Activated naive CD4-positive, alpha-beta T cell treated with anti-CD3 and anti-CD28 coated beads, Interleukin-2, amount 50 U/mL, for 72 hours (primary cell): Measurements from ENCODE around the gene ATP2A2. TPM values are rescaled to one million over a fixed set of nuclear protein-coding genes. Genes with fewer than 3 reads are reported as not detected.
"Not testable (repeated sequence)": the region's sequence is repeated elsewhere in the genome, so short reads cannot be mapped to it uniquely, and the experiment has no call there.

ENCODE experiments used
- ATAC-seq, 2 donors: fragments of 150-1000 bp; cut with Tn5 transposase; 2 replicates each; pipeline ENCODE4 v1.10.0; 2021; ENCODE audit warnings: mild to moderate bottlenecking in 2 of 2, moderate library complexity in 2 of 2
- DNase-seq, 2 donors: peaks; one replicate each; pipeline ENCODE4 v3.0.0; 2021 to 2022; ENCODE audit warnings: low spot score in 2 of 2
- H3K27ac Mint-ChIP-seq, 2 donors: one replicate each; pipeline ENCODE4 v1.8.0; 2022; ENCODE audit warnings: mild to moderate bottlenecking in 2 of 2, mixed read lengths in 2 of 2
- H3K36me3 Mint-ChIP-seq, 2 donors: one replicate each; pipeline ENCODE4 v1.8.0; 2022; ENCODE audit warnings: mixed read lengths in 2 of 2
- H3K9me3 Mint-ChIP-seq, 2 donors: one replicate each; pipeline ENCODE4 v1.8.0; 2022; ENCODE audit warnings: mixed read lengths in 2 of 2
- total RNA-seq, 2 donors: library from RNA; stranded (reverse); gene quantifications; one replicate each; pipeline ENCODE4 v1.2.3, GENCODE V29; 2022

The ATP2A2 gene
- total RNA-seq, 2 donors from 2014 or later: 121 to 132 TPM

DNA sequence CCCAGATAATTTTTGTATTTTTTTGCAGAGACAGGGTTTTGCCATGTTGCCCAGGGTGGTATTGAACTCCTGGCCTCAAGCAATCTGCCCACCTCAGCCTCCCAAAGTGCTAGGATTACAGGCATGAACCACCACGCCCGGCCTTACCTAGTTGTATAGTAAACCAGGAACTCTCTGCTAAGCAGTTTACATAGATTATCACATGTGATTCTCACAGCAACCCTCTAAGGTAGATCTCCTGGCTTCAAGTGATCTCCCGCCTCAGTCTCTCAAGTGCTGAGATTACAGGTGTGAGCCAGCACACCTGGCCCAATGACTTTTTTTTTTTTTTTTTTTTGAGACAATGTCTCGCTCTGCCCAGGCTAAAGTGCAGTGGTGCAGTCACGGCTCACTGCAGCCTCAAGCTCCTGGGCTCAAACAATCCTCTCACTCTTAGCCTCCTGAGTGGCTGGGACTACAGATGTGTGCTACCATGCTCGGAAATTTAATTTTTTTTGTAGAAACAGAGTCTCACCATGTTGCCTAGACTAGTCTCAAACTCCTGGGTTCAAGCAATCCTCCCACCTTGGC lies 26.0 kb upstream of the ATP2A2 start:
- Mint-ChIP-seq H3K27ac (no peak overlapping the region), H3K9me3 (no peaks in the 10 kb centered on the region), H3K36me3 (no peaks in the 10 kb centered on the region)
- DNase-seq (no peak), ATAC-seq (no peak)

DNA sequence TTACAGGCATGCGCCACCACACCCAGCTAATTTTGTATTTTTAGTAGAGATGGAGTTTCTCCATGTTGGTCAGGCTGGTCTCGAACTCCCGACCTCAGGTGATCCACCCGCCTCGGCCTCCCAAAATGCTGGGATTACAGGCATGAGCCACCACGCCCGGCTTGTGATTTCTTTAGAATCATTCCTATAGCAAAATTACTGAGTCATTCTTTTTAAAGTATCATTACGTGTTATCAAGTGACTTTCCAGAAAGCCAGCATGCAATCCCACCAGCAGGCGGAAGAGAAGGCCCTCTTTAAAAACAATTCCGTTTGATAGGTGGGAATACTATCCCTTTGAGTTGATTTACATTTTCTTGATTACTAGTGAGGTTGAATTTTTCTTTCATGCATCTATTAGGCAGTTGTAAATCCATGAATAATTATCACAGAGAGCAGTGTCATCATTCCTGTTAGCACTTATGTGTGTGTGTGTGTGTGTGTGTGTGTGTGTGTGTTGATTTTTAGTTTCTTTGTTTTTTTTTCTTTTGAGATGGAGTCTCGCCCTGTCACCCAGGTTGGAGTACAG lies 25.1 kb upstream of the ATP2A2 start:
- not testable (repeated sequence) for H3K9me3 Mint-ChIP-seq, H3K27ac Mint-ChIP-seq, H3K36me3 Mint-ChIP-seq, DNase-seq, ATAC-seq

DNA sequence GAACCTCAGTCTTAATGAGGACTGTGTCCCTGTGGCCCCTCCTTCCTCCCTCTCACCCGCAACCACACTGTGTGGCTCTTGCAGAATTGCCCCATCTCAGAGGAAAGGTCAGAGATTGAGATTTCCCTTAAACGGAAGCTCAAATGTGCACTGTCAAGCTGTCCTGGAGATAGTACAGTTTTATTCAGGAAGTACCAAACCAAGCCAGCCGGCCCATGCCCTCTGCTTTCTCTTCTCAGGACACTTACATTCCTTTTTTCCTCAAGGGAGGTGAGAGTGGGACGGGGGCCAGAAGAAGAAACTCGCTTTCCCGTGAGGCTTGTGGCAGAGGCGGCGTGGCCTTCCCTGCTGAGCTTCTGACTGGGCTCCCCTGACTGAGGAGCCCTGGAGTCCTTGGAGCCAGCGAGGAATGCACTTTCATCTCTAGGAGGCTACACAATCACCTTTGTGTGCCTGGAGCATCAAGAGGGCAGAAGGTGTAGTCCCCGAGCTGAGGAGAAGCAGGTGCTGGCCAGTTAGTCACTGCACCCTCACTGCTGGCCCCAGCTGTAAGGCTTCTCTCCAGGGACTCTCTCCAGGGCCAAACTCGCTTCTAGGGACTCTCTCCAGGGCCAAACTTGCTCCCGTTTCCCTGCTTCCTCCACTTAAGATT lies 24.1 kb upstream of the ATP2A2 start:
- ATAC-seq: no peak
- no peaks in the 10 kb centered on the region for H3K36me3 Mint-ChIP-seq
- DNase-seq: no peak
- no peaks in the 10 kb centered on the region for H3K9me3 Mint-ChIP-seq
- H3K27ac Mint-ChIP-seq: no peak overlapping the region

DNA sequence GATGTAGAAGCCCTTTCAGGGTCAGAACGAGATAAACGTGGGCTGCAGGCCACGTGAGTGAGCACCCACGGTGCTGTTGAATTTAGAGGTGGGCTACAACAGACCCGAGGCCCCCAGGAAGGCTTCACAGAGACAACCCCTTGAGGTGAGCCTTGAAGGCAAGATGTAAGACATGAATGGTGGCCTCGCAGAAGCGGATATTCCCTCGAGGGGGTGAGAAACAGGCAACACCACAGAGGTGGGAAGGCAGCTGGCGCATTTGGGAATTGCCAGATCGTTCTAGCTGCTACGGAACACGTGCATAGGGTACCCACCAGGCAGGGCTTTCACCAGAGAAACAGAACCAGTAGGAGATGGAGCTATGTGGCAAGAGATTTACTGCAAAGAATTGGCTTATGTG lies 22.6 kb upstream of the ATP2A2 start:
- Mint-ChIP-seq H3K27ac (no peak overlapping the region), H3K36me3 (no peaks in the 10 kb centered on the region), H3K9me3 (no peaks in the 10 kb centered on the region)
- ATAC-seq: no peak
- DNase-seq: no peak

DNA sequence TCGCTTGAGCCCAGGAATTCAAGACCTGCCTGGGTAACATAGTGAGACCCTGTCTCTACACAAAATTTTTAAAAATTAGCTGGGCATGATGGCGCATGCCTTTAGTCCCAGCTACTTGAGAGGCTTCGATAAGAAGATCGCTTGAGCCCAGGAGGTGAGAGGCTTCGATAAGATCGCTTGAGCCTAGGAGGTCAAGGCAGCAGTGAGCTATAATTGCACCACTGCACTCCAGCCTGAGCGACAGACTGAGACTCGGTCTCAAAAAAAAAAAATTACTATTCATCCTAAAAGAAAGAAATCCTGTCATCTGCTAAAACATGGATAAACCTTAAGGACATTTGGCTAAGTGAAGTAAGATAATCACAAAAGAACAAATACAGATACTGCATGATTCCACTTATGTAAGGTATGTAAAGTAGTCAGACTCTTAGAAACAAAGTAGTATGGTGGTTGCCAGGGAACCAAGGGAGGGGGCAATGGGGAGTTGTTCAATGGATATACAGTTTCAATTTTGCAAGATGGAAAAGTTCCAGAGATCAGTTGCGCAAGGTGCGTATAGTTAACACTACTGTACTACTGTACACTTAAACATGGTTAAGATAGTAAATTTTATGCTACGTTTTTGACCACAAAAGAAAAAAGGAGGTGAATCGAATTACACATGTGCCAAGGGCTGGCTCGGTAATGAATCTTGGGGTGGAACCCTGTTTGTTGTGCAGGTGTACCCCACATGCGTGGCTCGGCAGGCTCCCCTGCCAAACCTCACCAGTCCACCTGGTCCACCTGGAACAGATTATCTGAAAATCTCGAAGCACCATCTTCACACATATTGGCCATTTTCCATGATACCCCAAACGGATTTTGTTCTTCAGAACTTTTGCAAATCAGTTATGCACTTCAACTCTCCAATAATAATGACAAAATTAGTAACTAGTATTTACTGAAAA lies 18.3 kb upstream of the ATP2A2 start:
- no peaks in the 10 kb centered on the region for H3K36me3 Mint-ChIP-seq
- DNase-seq (no peak), ATAC-seq (no peak)
- H3K9me3 Mint-ChIP-seq: no peaks in the 10 kb centered on the region
- no peak overlapping the region for H3K27ac Mint-ChIP-seq

DNA sequence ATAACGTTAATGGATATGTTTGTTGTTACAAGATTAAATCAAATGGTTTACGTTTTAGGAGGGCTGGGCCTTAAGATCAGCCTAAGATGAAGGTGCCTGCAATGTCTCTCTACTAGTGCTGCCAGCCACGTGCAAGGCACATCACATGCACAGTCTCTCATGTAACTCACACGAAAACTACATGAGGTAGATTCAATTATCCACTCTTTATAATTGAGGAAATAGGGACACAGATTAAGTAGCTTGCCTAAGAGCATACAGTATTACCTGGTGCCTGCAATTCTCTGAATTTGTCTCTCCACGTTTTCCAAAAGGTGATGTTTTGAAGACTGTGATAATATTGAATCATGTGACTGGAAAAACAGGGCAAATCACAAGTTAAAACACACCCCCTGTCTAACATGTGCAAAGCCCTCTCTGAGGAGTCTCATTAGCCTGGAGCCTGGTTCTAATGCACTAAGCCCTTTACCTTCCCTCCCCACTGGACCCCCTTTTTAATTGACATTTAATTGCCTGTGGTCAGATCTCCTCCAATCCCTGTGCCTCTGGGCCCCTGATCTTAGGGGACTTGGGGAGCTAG lies 14.6 kb upstream of the ATP2A2 start:
- no peak overlapping the region for H3K27ac Mint-ChIP-seq
- DNase-seq: no peak
- no peaks in the 10 kb centered on the region for H3K36me3 Mint-ChIP-seq
- ATAC-seq: no peak
- H3K9me3 Mint-ChIP-seq: no peaks in the 10 kb centered on the region

DNA sequence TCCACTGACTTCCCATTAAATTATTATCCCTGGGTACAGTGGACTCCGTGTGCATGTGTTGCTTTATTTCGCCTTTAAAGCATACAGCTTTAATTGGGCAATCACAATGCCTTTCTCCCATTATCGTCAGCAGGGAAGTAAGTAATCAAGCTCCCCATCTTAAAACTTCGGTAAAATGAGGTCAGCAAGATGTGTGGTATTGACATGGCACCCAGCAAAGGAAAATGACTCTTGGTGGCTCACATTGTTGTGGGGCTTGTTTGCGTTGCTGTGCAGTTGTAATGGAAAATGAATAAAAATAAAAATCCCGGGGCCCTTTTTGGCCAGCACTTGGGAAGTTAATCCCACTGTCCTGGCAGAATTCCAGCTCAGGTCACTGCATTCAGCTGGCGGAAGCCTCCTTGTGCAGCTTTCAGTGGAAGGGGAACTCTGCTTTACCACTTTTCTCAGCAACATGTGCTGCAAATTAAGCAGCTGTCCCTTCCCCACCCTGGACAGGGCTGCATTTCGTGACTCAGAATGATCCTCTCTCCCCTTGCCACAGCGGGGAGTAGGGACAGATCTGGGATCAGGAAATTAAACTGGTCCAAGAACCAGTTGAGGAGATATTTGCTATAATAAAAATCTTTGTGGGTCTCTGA lies 13.9 kb upstream of the ATP2A2 start:
- ATAC-seq (no peak), DNase-seq (no peak)
- H3K9me3 Mint-ChIP-seq: no peaks in the 10 kb centered on the region
- H3K36me3 Mint-ChIP-seq: no peaks in the 10 kb centered on the region
- H3K27ac Mint-ChIP-seq: no peak overlapping the region

DNA sequence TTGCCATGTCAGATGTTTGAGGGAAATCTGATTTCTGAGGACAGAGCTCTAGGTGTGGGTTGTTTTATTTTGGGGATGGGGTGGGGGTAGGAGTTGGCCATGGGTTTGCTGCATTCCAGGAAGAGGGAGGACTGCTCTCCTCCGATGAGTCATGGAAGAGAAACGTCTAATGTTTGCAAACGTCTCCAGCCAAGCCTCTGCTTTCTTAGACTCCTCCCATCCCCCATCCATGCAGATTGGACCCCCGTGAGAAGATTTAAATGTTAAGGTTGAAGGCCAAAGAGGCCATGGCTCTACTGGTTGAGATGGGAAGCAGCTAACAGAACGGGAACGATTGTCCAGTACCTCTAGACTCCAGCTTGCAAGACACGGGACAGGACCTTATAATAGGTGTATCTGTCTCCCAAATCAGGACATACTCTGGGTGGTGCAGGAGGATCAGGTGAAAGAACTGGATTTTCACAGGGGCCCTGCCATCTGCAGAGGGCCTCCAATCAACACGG lies 11.4 kb upstream of the ATP2A2 start:
- no peak overlapping the region for H3K27ac Mint-ChIP-seq
- DNase-seq (no peak), ATAC-seq (no peak)
- no peaks in the 10 kb centered on the region for H3K36me3 Mint-ChIP-seq
- no peaks in the 10 kb centered on the region for H3K9me3 Mint-ChIP-seq

DNA sequence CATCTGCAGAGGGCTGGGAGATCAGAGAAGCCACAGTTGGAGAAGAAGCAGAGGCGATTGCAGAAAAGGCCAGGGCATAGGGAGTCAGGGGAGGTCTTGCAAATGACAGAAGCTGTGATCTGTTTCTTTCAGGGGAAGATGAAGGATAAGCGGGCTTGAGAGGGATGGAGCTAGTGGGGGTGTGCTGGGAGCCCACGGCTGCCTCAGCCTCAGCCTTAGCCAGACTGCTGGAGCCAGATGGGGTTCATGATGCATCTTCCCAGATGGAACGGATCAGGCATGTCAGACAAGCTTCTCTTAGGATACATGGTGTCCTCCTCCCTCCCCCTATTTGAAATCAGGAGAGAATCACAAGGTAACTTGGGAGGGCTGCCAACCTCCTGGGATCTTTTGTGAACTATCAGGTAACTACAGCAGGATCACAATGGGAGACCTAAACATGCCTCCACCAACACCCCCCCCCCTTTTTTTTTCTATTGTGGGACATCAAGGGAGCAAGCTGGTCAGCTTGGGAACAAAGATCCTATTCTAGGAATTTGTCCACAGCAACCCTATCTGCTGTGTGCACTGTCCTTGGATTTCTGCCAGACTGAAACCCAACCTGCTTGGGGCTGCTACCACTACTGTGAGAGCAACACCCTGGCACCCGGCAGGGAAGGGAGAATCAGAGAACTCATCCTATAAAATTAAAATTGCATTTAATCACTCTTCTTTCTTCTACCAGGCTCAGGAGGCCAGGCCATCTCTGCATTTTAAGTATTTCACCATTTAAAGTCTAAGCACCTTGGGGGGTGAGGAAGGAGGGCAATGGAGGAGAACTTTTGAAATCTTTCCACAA lies 10.7 kb upstream of the ATP2A2 start:
- H3K9me3 Mint-ChIP-seq: no peaks in the 10 kb centered on the region
- H3K27ac Mint-ChIP-seq: no peak overlapping the region
- H3K36me3 Mint-ChIP-seq: no peaks in the 10 kb centered on the region
- ATAC-seq (no peak), DNase-seq (no peak)

DNA sequence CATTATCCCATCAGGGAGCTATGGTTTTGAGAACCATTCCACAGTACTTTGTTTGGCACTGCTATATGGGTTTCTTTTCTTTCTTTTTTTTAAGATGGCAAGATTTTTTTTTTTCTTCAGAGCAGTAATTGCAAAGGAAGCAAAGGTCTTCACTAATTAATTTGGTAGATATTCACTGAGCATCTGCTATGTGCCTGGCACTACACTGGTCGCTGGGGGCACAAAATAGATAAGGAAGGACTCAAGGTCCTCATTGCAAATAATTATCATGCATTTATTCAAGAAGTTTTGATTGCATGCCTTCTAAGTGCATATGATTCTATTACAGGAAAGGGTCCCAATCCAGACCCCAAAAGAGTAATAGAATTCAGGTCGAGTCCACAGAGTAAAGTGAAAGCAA lies 10.0 kb upstream of the ATP2A2 start:
- H3K27ac Mint-ChIP-seq: no peak overlapping the region

DNA sequence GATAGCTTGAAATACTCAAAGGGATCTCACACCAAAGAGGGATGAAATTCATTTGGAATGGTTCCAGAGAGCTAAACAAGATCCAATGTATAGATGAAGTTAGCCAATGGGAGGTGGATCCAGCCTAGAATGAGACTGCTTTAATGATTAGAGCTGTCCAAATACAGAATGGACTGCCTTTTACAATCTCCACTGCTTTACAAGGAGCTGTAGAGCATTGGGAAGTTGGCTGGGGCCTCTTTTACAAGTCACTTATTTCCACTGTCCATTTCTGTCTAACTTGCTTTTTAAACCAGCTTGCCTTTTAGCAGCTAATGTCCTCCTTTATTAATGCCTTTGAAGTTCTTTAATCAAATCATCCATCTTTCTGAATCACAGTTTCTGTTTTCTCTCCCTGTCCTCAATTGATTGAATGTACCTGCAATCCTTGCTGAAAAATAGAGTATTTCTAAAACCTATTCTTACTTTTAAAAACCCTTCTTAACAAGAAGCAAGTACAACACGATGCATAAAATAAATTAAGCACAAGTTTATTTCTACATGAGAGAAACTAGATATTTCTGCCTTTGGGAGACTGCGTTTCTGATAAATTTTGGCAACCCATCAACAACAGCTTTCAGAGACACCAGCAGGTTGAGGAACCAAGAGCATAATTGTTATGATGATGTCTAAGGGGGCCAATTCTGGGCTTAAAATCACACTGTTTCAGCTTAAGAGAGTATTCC lies 3.4 kb upstream of the ATP2A2 start:
- Mint-ChIP-seq H3K36me3 (peaks cover 8% of the 10 kb centered on the region in 2 donors), H3K27ac (no peak overlapping the region), H3K9me3 (no peaks in the 10 kb centered on the region)
- no peak for DNase-seq
- ATAC-seq: no peak

More for the DNA sequence above, 10.0 kb upstream of the ATP2A2 start:
- no peaks in the 10 kb centered on the region for H3K9me3 Mint-ChIP-seq
- DNase-seq: no peak
- no peaks in the 10 kb centered on the region for H3K36me3 Mint-ChIP-seq
- ATAC-seq: no peak

DNA sequence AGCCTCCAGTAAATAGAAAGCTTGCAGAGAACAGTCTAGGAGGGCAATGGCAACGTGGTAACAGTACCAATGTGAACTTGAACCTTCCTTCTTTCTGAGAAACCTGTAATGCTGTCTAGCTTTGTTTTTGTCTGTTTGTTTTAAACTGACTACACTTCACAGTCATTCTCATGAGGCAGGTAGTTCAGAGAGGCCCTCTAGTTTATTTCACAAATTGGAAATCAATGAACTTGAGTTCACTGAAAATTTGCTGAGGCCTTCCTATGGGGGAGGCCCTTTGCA lies 2.9 kb upstream of the ATP2A2 start:
- DNase-seq (no peak), ATAC-seq (no peak)
- Mint-ChIP-seq H3K27ac (no peak overlapping the region), H3K9me3 (no peaks in the 10 kb centered on the region), H3K36me3 (peaks cover 13% of the 10 kb centered on the region in 2 donors)

DNA sequence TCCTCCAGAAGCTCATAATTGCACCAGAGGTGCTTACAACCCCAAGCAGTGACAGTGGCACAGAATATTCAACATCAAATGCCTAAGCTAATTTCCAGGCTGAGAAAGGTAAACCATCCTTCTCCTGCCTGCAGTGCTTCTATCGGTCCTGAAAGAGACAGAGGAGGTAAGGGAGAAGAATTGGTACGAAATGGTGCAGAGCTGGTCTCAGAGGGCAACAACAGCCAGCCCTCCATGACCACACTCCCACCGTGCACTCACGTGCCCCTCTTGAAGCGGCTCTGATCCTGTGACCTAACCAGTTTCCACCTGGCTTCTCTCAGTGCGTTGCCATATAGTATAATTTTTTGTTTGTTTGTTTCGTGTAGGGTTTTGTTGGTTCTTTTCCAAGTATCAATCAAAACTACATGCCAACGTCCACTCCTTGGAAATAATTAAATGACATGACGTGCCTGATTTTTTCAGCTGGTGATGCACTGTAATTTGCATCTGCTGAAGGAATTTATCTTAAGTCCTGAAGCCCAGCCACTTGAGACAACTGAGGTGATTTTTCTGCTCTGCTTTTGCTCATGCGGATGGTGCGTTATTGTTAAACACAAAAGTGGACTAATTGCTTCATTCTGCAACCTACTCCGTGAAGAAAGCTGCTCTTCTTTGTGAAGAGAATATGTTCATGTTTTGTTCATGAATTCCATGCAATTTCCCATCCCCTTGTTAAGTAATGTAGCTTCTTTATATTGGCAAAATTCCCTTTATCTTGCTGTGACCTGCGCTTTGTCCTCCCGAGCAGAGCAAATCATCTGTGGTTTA lies 1.3 kb upstream of the ATP2A2 start:
- DNase-seq (no peak), ATAC-seq (no peak)
- Mint-ChIP-seq H3K27ac (peak overlapping the region in 1 of 2 donors; percentile 93), H3K36me3 (peaks cover 25 to 29% of the 10 kb centered on the region in 2 donors), H3K9me3 (no peaks in the 10 kb centered on the region)

DNA sequence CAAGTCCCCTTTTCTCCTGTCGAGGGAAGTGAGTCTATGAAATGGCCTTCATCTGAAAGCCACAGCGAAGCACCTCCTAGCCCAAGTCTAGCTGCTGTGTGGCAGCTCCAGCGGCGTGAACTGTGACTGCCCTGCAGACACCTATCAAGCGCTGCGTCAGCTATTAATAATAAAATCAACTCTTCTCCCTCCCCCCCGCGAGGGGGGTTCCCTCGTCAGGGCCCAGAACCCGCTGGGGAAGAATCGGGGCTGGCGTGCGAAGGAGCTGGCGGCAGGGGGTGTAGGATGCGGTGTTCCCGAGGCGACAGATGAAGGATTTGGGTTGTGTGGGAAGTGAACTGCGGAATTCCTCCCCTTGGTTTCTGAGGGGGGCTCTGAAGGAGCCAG lies 662 bp upstream of the ATP2A2 start:
- no peaks in the 10 kb centered on the region for H3K9me3 Mint-ChIP-seq
- ATAC-seq: peak in 1 of 2 donors; percentile 1

More for the DNA sequence above, 662 bp upstream of the ATP2A2 start:
- H3K36me3 Mint-ChIP-seq: peaks cover 32 to 35% of the 10 kb centered on the region in 2 donors
- peak in 1 of 2 donors; percentile 40 for DNase-seq
- peak overlapping the region; percentile 65 to 93 for H3K27ac Mint-ChIP-seq
